CD4-positive, alpha-beta T cell treated with Interleukin-6 for 4 hours (primary cell): ENCODE data around the gene PI4K2A.
A peak's percentile ranks its signal among the peaks of the same experiment; 100 is the strongest.

ENCODE experiments used
- DNase-seq: peaks from one replicate; pipeline ENCODE4 v3.0.0-alpha.2; 2020; ENCODE audit warnings: mixed read lengths

PI4K2A gene

GRCh38 chr10:97707134-97707861 is 66.8 kb downstream of the PI4K2A start:
- DNase-seq: no peak

DNA sequence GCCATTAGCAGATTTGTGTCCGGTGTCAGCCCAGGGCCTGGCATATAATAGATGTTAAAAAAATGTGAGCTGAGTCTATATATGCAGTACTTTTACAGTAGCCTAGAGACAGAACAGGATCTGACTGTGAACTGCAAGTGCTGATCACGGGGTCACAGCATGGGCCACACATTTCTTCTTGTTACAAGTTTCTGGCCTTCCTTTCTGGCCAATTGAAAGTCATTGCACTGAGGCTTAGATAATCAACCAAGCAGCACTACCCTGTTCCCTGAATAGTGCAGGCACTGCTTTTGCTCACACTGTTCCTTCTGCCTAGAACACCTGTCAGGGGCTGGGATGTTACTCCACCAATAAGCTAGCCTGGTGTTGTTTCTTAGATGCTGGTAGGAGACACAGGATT is 67.7 kb downstream of the PI4K2A start:
- no peak for DNase-seq

- DNase-seq: peak; percentile 60
These were observed 68.8 kb downstream of the PI4K2A start for GRCh38 chr10:97708976-97709946.

DNA sequence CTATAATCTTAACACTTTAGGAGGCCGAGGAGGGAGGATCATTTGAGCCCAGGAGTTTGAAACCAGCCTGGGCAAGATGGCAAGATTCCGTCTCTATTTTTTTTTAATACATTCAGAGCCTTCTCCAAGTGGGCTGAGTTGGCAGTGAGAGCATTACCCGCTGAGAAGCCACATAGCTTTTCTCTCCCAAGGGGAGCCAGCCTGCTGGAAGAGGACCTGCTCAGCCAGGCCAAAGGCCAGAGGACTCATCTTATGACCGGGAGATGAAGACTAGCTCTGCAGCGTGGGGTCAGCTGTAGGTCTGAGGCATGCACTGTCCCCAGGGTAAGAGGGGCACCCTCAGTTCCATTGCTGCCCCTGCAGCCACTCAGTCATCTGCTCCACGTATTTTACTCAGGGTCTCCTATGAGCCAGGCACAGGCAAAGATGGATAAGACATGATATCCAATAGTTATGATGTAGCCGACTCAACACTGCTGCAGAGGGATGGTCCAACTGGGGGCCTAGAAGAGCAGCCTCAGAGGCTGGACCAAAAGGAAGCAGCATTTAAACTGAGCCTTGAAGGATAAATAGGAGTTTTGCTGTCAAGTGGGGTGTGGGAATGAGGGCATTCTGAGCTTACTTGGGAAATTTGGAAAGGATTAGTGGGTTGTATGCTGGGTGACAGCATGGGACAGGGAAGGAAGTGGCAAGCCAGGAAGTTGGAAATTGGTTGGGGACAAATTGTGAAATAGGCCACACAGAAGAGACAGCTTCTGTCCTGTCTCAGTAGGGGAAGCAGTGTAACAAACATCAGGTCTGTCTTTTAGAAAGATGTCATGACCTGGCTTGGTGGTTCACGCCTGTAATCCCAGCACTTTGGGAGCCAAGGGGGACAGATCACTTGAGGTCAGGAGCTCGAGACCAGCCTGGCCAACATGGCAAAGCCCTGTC is 71.4 kb downstream of the PI4K2A start:
- DNase-seq: no peak

DNA sequence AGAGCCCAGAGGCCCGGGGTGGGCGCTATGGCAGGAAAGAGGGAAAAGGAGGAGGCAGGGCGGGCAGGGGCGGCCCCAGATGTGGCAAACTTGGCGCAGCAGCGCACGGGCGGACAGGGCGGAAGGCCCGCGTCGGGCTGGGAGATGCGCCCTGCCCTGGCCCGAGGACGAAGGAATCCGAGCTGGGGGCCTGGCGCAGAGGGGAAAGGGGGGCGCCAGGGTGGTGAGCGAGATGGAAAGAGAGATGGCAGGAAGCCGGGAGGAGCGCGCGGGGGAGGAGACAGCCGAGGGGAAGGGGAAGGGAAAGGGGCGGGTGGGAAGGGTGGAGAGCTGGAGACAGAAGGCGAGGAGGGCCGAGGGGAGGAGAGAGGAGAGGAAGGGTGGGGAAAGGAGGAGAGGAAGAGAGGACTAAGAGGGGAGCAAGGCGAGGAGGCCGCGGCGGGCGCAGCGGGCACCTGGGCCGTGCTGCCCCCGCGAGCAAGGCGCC is 72.9 kb downstream of the PI4K2A start, which contains the start of gene MARVELD1:
Gene MARVELD1, plus strand, starts transcription at position 392 of the 487 bp plus-strand sequence. CDS start 147 bp downstream, outside the sequence.
- peak; percentile 7 for DNase-seq

DNA sequence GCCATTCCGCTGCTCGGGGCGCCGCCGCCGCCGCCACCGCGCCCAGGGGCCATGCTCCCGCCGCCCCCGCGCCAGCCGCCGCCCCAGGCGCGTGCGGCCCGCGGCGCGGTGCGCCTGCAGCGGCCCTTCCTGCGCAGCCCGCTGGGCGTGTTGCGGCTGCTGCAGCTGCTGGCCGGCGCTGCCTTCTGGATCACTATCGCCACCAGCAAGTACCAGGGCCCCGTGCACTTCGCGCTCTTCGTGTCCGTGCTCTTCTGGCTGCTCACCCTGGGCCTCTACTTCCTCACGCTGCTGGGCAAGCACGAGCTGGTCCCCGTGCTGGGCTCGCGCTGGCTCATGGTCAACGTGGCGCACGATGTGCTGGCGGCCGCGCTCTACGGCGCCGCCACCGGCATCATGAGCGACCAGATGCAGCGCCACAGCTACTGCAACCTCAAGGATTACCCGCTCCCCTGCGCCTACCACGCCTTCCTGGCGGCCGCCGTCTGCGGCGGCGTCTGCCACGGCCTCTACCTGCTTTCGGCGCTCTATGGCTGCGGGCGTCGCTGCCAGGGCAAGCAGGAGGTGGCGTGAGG is 73.4 kb downstream of the PI4K2A start:
- peak; percentile 64 for DNase-seq

- peak; percentile 16 for DNase-seq
These were observed 74.2 kb downstream of the PI4K2A start for GRCh38 chr10:97714401-97715258.

- no peak for DNase-seq
These were observed 74.9 kb downstream of the PI4K2A start for GRCh38 chr10:97715259-97715874.

DNA sequence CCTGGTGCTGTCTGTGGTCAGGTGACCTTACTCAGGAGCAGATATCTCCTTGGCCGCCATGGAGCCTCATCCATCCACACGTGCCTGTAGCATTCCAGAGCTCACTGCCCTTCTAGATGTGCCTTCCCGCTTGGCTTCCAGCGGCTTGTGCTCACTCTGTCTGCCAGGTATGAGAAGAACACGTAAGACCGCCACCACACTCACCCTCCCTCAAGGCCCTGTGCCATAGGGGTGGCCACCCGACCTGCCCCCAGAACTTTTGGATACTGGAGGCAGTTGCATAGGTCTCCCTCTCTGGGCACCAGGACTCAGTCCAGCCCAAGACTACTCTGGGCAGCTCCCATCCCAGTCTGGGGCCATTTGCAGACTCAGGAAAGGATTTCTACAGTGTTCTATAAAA is 77.2 kb downstream of the PI4K2A start:
- DNase-seq: no peak

GRCh38 chr10:97718178-97718577 is 77.7 kb downstream of the PI4K2A start:
- DNase-seq: no peak

DNA sequence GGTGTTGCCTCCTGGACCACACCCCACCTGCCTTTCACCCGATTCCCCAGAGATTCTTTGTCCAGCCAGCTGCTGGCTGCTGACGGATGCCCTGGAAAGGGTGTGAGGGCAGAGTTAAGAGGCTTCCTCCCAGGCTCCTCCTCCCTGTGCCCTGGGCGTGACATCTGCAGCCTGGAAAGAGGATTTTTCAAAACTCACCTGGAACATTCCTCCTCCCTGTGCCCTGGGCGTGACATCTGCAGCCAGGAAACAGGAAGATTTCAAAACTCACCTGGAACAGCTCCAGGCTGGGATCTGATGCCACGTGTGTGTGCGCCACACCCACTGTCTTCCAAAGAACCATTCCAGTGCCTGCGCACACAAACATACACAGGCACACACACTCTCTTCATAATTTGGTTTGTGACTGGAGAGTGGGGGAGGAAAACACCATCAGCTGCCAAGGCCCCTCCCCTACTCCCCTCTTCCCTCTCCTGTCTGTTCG is 78.2 kb downstream of the PI4K2A start:
- no peak for DNase-seq

GRCh38 chr10:97719602-97720001 is 79.1 kb downstream of the PI4K2A start:
- DNase-seq: no peak

- DNase-seq: no peak
These were observed 81.7 kb downstream of the PI4K2A start for GRCh38 chr10:97721871-97722780.

- DNase-seq: no peak
These were observed 82.5 kb downstream of the PI4K2A start for GRCh38 chr10:97723001-97723400.

GRCh38 chr10:97724341-97724941 is 84.0 kb downstream of the PI4K2A start:
- DNase-seq: no peak
